ENCODE results near the gene CASQ2.

Gene CASQ2

DNA sequence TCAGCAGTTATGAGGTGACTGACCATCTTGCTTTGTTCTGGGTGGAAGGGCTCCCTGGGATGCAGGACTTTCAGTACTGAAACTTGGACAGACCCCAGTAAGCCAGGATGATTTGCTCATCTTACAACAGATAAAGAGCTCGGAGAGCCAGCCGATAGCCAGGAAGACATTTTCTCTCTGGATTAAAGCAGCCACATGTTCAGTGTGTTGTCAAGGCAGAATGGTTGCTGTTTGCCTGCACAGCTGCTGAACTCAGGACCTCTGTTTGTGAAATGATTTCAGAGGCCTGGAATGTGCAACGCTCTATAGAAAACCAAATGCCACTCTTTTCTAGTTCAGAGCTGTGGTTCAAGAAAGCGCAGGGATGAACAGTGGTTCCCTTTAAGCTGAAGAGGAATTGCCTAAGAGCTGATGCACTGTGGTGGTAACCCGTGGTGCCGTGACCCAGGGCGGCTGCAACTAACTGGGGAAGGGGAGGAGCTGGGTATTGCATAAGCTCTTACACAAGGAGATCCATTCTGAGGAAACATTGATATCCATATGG lies 40.7 kb downstream of the CASQ2 start:
- peak; percentile 28 for DNase-seq

DNA sequence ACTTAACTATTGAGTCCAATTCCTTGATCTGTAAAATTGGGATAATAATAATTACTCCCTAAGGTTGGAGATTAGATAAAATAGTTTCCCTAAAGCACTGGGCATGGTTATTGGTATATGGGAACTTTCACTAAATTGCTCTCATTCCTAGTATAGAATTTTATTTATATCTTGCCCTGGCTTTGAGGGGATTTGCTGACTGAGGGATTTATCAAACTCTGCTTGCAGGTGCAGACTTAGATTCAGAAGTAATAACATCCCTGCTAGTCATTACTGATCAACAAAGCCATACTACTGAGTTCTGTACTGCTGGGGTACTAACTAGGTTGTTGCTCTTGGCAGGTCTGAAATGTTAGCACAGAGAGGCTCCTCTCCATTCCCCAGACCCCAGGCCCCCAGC lies 41.9 kb downstream of the CASQ2 start:
- no peak for DNase-seq

DNA sequence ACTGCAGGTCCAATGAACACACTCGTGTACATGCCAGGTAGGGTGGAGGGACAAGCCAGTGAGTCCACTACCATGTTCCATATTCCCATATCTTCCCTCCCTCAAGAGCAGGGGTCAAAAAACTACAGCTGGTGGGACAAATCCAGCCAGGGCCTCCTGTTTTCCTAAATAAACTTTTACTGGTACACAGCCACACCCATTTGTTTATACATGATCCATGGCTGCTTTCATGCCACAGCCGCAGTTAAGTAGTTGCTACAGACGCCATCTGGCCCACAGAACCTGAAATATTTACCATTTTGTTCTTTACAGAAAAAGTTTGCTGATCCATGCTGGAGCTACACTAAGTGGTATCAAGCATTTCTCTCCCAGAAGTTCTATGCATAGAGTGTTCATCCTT lies 42.4 kb downstream of the CASQ2 start:
- DNase-seq: no peak

DNA sequence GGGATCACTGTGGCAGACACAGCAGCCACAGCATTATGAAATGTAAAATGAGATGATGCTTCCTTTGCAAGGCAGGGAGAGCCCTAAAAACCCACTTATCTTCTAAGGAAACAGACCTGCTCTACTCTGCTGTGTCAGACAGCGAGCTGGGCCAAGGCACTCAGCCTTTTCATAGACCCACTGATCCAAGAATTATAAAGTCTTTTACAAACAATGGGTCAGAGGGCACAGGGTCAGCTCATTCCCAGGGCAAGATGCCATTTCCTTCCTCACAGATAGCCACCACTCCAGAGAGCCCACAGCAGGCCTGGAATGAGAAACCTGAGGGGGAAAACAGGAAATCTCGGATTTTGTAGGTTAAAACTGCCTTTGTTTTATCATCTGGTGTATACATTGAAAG lies 42.9 kb downstream of the CASQ2 start:
- DNase-seq: no peak

DNA sequence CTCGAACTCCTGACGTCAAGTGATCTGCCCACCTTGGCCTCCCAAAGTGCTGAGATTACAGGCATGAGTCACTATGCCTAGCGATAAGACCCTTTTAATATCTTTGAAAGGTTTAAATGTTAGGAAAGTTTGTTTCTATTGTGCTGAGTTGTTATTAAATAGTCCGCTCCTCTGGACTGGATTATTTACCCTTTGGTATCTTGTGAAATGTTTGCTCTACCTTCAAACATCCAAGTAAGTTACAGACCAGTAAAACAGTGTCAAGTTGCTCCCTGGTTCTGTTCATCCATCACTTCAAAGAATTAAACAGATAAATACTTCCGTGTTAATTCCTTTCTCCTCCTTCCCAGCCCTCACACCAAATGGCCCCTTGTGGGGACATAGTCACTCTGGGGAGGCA lies 44.8 kb downstream of the CASQ2 start:
- DNase-seq: no peak

DNA sequence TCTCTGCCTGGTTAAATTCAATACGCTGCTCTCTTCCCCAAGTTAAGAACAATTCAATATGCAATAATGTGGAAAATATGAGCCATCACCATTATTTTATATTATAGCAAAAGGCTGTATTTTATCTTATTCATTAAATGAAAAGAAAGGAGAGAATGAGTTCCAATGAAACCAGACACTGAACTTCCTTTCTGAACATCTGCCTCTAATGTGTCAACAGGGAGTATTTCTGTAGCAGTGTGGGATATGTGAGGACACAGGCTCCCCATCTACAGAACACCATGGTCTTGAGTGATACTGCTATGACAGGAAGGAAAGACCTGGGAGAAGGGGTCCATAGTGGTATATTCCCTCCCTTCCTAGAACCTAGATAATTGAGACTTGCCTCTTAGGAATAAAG lies 46.3 kb downstream of the CASQ2 start:
- DNase-seq: no peak

DNA sequence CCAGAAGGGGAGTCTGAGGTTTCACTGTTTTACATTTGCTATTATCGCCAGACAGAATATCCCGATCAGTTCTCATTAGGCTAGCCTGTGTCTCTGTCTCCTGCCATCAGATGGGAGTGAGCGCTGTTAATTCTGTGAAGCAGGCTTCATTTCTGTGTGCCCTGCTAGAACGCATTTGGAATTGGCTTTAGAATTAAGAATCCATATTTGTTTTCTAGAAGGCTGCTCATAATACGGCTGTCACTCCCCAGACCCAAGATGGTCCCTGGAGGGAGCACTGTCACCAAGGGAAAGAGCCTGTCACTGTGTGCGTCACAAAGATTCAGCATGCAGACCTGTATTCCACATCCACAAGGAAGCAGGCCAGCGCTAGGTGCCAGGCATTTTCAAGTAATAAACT lies 49.2 kb downstream of the CASQ2 start:
- DNase-seq: no peak

DNA sequence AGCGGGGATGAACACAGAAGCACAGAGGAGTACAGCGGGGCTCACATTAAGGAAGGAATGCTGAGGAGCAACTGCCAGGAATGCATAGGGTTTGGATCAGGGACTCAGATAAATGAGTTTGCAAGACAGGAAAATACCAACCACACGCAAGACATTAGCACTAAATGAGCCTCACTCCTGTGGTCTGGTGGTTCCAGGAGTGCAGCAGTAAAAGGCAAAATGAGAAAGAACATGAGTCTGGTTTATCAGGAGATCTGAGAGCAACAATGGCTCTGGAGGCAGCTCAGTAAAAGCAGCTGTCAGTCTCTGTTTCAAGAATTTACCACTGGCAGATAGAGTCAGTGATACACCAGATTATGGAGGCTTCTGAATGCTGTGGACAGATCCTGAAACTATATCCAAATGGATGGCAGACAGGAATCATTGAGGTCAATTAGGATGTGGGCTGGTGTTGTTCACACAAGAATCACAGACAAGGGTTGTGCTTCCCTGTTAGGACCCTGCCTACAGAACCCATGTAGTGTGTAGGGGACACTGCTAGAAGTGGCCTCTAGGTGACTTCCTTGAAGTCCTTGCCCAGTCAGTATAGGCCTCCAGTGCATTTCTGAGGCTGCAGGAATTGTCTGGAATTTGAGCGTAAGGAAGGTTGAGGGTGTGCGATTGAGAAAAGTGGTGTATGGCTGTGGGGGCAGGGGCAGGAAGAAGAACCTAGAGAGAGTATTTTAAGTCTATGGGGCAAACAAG lies 50.3 kb downstream of the CASQ2 start:
- DNase-seq: no peak

DNA sequence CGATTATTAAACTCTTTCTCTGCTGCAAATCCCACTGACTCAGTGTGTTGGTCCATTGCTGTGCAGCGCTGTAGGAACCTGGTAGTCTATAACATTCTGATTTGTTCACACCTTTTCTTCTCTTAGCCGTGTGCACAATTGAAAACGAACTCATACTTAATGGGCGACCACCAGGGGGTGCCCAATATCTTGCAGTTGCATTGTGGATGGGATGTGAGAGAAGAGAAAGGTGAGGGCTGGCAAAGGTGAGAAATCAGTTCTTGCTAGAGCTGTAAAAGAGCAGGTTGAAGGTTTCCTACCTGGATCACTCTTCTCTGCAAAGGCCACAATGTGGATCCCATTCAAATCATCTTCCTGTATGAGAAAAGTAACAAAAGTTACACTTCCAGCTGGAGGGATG lies 51.0 kb downstream of the CASQ2 start:
- no peak for DNase-seq

DNA sequence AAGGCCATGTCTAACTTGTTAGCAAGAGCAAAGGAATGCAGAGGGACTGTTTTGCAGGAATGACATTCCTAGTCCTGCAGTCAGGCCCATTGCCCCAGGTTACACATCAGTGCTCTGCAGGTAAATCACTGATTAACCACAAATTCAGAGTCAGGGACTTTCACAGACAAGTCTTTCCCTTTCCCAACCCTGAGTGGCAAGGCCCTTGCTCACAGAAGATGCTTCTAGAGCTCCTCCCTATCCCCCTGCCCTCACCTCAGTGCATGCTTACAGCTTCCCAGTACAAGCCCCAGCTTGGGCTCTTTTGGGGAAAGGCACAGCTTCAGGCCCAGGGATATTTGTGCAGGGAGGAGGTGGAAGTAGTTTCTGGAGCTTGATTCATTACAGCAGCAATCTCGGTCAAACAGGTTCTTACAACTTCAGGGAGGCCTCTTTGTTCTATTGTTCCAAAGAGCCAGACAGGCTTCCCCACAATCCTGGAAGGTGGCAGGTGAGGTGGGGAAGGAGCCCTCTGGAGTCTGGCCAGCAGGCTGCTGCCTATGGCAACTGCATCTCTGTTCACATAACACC lies 53.9 kb downstream of the CASQ2 start:
- DNase-seq: peak; percentile 68

DNA sequence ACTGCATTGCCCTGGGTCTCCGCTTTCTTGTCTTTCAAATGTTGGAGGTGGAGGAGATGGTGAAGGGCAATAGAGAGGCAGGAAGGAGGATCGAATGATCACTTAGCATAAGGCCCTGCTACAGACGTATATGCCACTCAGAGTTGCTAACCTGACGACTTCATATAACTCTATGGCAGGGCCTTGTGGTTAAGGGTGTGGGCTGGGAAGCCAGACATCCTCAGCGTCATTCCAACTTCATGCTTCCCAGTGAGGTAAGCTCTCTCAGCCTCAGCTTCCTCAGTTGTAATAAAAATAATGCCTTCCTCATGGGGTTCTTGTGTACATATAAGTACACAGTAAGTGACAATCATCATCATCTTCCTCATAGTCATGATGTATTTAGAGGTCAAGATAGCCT lies 54.6 kb downstream of the CASQ2 start:
- no peak for DNase-seq

DNA sequence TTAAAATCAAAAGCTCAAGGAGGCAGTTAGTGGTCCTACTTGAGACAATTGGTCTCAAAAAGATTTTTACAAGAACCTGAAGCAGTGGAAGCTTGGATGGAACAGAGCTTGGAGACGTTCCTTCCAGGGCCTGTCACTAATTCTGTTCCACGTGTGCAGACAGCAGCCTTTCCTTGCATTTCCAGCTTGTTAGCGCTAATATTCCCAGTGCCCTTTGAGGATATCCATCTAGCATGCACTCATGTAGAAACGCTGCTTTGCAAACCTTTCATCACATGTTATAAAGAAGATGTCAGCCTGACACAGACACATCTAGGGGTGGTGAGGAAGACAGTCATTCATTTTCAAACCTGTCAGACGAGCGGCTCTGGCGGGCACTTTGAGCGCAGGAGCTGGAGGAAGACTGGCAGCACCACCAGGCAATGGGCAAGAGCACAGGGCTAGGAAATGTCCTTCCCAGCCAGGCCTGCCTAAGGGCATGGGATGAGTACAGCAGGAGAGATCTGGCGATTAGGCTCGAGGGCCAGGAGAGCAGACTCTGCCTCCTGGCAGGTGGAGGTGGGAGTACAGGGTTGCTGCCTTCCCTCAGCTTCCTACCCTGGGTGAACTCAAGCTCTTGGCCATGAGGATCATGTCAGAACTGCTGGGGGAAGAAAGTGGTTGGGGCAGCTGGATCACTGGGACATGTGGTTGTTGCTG lies 55.5 kb downstream of the CASQ2 start:
- DNase-seq: no peak

DNA sequence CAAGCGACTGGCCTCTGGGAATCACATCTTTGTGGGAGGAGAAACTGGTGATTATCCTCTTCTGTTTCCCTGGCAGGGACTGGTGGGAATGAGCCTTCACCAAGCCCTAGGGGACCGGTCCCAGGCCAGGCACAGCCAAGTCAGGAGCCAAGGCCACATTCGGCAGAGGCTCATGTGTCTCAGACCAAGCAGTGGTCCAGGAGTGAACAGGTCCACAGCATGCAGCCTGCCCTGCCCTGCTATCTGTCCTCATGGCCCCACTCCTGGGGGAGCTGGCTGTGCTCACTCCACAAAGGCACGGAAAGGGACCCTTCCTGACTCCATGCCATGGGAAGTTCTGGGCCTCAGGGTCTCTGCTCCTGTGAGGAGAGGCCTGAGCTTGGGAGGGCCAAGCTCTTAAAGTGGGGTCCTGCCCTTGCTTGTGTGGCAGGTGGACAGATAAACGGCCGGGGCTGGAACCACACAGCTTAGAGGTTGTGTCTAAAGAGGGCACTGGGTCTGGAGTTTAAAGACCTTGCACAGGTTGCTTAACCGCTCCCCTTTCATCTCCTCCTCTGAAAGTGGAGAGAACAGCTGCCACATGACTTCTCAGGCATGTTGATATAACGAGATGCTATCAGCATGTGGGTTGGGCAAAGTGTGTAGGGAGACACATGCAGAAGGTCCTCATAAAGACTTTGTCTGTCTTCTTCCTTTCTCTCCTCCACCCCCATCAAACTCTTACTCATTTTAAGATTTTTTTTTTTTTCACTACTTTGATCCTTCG lies 57.5 kb downstream of the CASQ2 start:
- no peak for DNase-seq

DNA sequence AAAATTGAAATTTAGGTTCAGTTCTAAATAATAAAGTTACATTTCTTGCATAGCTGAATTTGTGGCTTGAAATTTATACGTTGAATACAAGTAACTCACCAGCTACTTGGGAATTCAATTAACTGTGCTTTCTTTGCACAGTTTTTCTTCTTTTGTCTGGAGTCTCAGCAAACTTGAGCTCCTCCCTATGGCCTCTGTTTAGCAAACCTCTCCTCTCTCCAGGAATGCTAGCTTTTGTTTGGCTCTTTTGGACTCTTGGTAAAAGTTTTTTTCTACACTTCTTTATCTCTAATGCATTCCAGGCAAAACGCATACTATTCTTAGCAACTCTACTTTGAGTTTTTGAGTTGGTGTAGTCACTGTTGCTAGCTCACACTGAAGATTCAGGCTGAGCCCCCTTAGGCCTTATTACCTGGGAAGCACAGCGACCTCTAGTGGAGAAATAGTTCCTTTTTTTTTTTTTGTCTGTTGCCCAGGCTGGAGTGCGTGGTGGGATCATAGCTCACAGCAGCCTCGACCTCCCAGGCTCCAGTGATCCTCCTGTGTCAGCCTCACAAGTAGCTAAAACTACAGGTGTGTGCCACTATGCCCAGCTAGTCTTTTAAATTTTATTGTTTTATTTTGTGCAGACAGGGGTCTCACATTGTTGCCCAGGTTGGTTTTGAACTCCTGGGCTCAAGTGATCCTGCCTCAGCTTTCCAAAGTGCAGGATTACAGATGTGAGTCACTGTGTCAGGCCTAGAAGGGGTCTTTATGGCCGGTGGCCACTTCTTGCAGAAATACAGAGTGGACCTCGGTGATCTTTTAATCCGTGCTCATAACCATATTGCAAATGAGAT lies 61.7 kb downstream of the CASQ2 start:
- DNase-seq: peak; percentile 39

DNA sequence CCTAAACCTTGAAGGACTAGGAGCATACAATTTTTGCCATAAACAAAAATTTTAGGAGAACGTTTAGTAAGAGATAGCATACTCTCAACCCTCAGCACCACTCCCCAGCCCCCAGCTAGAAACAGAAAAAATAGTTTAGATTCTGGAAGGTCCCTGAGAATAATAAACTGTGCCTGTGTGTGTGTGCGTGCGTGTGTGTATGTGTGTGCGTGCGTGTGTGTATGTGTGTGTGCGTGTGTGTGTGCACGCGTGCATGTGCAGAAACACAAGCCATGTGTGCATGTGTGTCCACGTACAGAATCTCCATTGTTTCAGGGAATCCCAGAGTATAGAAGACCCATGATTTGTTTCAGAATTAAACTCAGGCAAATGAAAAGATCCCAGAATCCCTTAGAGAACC lies 62.6 kb downstream of the CASQ2 start:
- DNase-seq: no peak

DNA sequence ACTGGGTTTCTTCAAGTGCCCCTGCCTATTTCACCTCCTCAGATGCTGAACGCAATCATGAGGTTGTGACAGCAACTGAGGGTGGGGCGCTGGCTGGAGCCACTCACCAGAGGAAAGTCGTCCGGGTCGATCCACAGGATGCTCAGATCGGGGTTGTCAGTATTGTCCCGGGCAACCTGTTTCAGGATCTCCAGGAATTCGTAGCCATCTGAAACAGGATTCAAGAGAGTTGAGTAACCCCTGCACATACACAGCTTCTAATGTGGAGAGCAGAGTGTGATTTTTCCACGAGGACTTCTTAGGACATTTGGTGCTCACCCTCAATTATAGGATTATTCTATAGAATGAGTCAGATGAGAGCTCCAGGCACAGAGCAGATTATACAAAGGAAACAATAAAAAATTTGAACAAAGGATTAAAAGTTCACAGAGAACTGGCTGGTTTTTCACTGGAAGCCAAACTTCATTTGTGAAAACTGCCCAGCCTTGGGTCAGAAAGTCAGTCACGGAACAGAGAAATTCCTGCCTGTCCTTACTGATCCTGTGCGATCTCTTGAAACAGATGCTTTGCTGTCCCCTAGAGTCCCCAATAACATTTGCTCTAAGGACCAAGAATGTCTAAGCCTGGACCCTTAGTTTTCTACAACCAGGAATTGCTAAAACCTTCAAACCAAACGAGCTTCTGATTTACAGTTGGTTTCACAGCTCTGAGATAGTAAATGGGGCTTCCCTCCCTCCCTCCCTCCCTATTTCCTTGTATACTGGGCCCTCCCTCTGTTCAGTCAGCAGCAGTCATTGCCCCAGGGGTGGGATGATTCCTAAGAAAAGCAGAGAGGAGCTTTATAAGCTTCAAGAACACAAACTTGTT lies 63.2 kb downstream of the CASQ2 start:
- DNase-seq: no peak

DNA sequence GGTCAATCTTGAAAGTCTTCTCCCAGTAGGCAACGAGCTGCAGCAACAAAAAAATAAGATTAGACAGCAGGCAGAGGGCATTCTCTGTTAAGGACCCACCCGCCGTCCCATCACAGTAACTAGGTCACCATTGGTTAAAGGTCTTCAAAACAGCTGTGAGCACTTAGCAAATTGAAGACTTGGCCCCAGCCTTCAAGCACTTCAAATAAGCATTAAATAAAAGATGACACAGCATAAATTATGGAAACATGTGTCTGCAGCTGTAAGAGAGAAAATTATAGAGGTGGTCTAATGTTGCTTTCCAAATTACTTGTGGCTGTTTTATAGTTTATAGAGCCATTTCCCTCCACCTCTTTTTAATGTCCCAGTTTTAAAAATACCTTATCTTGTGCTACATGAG lies 65.6 kb downstream of the CASQ2 start:
- DNase-seq: no peak

DNA sequence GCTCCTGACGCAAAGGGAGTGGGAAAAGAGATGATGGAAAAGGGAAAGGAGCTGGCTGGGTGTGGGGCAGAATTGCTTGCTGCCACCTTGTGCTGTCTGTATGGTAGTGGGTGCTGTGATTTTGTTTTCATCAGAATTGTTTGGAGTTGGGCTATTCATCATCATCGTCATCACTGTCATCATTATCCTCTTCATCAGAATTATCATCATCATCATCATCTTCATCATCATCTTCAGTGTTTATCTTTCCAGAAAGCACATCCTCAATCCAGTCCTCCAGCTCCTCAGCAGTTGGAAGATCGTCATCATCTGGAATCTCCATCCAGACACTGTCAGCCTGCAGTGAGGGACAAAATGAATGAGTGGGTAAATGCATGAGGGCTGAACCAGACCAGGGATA lies 67.4 kb downstream of the CASQ2 start:
- DNase-seq: no peak

DNA sequence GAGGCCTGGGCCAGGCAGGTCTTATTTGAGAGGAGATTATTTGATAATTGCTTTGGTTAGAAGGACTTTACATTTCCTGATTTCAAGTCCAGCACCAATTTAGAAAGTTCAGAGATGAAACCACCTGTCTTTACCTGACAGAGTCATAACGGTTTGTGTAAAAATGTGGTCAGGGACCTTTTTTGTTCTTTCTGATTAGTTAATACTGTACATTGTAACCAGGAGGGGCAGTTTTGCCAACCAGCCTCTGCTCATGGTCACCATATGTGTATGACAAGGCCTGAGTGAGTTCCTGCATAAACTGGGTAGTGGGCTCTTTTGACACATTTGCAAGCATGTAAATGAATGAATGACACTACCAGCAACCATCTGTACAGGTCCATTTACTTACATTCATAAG lies 70.9 kb downstream of the CASQ2 start:
- no peak for DNase-seq

DNA sequence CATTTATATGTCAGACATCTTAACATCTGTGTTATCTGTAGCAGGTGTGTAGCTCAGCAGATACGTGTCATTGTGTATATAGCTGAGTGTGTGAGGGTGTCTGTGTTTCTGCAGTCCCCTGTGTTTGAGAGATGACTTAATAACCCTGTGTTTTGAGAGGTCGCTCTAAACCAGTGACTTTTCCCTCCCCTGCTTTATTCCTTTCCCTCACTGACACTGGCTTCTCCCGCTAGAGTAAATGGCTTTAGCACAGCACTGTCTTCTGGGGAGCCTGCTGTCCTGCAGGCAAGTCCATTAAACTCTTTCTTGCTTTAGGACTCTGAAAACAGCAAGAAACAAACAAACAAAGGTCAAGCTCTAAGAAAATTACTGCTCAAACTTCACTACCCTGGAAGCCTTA lies 73.7 kb downstream of the CASQ2 start:
- DNase-seq: no peak

DNA sequence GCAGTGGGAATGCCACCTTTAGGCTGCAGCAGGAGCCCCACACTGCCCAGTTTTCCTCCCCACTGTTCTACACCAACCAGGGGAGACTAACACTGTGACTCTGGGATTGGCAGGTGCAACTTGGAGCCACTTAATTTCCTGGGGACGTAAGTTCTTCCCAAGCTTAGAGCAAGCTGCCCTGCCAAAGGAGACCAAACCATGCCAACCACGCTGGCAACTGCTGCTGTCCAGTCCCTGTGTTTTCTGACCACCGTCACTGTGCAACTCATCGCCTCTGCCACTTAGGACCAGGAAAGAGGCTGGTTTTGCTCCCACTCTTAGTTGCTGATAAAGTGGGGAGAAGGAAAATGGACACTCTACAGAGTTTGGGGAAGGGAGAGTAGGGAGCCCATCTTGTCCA lies 76.3 kb downstream of the CASQ2 start:
- DNase-seq: no peak
